Dedifferentiated amniotic fluid mesenchymal stem cell (primary cell): Measurements from ENCODE around the gene CCDC70.

Experiments used
- DNase-seq: peaks from one replicate; pipeline ENCODE4 v3.0.0-alpha.2; 2016; ENCODE audit errors: extremely low spot score

Gene CCDC70

DNA sequence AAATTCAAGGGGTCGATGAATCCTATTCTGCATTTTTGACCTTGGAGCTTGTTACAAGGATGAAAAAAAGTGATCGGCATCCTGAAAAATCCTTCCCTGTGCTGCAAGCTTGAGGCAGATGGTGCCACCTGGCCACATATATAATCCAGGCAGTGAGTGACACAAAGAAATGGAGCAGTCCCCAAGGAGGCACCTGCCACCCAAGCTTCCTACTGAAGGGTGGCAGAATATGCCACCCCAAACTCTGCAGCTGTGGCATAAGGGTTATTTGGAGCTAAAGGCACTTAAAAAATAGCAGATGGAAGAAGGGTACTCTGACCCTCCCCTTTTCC lies 32.2 kb upstream of the CCDC70 start:
- no peak for DNase-seq

DNA sequence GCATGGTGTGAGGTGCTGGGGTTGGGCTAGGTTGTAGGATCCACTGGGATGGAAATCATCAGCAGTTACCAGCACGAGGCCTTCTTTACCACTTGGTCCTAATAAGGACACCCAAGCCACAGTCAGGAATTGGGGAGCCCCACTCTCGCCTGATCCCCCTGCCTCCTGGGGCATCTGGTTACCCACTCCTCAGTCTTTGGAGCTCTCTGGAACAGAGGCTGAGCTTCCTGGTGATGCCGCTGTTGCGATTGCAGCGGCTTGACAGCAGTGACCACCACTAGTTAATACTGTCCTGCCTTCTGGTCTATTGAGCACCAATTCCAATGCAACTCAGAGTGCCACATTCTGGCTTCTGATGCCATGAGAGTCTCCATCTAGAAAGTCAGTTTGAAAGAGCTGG lies 30.2 kb upstream of the CCDC70 start:
- DNase-seq = no peak

DNA sequence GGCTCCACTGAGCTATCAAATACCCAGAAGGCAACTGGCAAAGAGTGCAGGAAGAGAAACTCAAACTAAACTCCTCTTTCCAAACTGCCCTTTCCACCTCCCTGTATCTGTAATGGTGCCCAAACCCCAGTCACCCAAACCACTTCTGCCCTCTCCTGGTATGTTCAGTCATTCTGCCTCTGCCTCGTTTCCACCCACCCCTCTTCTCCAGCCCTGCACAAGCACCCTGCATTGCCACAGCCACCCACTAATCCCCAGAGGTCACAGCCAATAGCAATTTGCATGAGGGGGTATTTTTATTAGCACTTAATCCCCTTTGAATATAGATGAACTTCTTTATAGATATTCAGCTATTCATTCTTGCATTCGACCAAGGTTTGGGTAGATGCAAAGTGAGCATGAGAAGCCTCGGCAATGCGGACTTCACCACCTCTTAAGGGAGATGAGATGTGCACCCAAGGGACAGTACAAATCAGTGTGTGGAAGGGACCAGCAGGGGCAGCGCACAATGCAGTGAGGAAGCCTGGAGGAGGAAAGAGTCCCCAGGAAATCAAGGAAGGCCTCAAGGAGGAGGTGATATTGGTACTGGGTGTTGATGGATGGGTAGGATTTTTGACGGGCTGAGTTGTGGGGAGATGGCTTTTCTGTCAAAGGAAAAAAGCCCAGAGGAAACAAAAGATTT lies 29.2 kb upstream of the CCDC70 start:
- DNase-seq = no peak

DNA sequence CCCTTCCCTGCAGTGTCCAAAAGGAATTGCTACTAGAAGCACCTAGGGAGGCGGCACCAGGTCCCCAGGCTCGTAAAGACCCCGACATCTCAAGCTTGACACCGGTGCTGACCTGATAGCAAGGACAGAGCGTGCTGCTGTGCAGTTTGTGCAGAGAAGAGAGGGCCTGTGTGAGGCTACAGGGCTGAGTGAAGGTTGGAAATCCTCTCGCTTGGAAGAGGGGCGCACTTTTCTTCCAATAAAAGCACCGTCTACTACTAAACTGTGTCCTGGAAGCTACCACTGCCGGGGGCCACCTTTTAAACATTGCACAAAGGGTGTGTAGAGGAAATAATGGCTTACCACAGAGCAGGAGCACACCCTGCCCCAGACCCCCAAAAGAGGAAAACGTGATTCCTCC lies 27.8 kb upstream of the CCDC70 start:
- DNase-seq = no peak

DNA sequence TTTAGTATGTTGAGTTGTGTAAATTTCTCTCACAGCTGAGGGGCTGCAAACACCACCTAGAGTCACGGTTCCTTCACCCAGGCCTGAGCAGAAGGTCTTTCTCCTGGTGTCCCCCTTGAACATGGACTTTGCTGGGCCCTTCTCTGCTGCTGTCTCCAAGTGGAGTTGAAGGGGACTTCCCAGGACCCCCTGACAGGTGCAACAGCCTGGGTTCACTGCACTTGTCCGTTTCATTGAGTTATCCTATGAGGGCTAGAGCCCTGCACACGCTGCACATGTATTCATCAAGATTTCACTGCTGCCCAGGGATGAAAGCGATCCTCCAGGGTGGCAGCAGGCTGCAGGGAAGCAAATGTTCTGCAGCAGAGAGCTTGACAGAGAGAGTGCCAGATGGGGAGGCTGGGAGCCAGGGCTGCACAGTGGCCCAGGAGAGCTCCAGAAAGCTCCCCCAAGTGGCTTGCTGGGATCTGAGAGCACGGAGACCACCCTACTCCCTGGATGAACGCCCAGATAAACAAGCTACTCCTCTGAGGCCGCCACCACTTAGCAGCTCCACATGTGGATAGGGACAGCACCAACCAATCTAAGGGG lies 27.1 kb upstream of the CCDC70 start:
- DNase-seq = no peak

DNA sequence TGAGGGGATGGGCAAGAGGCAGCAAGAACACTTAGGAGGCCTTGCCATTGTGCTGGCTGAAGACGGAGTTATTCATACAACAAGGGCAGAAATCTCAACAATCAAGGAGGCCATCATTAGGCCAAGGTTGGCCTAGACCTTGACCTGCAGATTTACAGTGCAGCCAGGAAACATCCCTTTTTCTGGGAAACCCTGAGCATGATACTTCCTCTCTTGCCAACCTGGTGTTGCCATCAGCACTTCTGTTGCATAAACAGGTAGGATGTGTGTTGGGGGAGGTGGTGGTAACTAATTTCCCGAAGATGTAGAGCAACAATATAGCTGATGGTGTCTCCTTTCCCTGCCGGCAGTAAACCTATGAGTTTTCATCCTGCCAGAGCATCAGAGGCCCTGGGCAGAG lies 24.8 kb upstream of the CCDC70 start:
- DNase-seq = no peak

DNA sequence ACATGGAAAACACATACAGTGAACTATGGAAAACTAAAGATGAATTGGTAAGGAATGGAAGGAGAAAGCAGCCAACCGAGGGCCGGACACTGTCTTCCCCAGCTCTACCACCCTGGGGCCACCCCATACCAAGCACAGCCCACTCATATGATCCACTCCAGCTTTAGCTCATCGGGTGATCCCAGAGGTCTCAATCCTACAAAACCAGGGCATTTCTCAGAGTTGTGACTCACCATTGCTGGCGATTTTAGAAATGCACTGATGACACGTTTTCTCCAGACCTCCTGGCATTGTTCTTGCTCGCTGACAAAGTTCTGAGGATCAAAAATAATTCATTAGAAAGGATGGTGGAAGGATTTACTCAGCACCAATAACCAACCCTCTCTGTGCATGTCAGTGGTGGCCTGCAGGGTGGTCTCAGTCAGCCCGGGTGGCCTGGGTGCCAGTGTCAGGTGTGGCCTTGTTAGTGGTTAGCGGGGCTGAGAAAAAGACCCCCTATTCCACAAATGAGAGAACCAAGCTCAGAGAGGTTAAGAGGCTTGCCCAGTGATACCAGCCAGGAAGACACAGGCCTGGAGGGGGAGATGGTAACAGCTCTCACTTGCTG lies 23.4 kb upstream of the CCDC70 start:
- DNase-seq = peak; percentile 31

DNA sequence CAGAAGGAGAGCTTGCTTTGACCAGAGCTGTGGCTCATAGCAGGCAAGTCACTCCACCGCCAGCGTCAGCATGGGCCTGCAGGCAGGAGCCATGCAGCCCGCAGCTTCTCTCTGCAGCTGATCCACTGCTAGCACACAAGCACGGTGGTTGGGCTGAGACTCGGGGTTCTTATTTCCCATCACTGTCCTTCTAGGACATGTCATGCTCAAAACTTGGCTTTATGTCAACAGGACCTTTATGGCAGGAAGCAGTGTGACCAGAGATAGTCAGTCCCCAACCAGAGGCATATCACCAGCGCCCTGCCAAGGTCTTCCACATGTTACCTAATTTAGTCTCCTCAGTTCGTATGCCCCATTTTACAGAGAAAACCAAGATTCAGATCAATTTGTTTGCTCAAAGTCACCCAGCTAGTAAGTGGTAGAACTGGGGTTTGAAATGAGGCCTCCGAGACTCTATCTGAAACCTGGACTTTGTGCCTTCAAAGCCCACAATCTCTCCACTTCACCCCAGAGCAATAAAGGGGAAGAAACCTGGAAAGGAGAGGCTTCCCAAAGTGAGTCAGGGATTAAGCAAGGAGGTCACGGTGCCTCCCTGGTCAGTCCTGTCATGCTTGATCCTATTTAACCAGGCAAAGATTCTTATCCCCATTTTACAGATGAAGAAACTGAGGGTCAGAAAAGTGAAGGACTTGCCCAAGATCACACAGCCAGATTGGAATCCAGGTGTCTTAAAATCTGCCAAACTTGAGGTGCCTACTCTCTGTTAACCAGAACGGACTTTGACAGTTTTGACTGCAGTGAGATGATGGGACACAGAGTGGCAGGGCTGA lies 21.8 kb upstream of the CCDC70 start:
- no peak for DNase-seq

DNA sequence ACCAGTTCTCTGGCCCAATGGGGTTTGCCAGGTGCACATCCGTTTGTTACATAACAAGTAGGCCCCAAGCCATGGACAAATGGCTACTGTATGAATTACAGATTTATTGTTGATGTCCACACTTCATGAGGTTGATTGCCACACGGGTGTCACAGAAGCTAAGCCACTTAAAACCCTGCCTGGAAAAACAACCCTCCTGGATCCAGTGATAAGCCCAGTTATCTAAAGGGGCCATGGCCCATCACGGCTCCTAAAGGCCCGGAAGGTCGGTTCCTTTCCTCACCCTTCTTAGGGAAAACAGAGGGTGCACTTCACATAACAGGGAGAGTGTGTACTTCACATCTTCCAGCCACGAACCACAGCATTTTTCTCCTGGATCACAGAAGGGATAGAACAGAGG lies 20.9 kb upstream of the CCDC70 start:
- DNase-seq = no peak

DNA sequence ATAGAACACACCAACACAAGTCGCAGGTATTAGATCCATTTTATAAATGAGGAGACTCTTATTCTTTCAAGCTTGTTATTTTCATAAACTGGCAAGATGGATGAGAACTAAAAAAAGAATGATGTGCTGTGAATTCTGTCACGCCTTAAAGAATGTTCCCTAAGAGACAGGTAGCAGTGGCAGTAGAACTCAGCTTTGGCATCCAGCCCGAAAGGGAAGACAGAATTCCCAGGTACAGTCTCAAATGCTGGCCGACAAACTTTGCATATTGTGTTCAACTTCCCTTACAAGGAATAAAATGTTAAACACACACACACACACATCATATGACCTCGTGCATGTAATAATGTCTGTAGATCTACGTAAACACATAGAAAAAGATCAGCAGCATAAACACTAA lies 20.0 kb upstream of the CCDC70 start:
- DNase-seq = no peak

DNA sequence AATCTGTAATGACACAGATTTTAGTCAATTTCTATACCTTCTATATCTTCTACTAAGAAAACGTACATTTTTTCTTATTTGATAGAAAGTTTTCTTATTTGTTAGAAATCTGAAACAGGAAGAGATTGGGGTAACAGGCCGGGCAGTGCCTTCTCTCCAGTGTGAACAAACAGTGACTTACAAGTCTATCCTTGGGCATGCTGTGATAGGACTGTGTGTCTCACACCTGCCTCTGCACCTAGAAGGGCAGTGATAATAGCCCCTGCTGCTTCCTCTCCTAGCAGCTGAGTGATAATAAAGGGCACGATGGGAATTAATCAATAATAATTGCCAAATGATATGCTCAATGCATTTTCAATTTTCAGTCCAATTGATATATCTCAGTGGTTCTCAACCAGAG lies 18.2 kb upstream of the CCDC70 start:
- DNase-seq = no peak

DNA sequence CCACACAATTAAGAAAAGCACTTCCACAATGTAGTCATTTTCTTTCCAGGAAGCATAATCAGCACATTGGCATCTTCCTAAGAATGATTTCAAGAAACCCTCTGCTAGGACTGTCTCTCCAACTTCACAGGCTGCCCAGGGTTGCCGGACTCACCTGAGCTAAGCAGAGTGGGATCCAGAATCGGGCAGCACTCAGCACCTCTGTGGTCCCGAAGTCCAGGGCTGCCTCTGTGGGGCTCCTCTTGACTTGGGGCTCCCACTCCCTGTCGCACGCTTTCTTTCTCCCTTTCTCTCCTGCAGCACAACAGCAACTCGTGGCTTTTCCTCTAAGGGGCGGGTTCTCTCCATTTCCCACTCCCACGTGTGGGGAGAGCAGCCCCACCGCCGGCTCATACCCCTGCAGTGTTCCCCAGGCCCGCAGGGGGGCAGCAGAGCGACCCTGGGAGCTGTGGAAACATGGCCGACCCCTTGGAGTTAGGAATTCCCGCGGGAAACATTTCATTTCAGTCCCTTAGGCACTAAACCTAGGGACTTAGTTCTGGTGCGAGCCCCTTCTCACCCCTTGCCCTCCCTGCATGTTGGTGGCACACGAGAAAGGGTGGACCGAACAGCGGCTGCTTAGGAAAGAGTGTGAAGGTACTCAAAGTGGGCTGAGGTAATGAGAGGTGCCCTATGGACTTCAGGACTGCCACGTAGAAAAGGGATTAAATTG lies 16.8 kb upstream of the CCDC70 start, which contains the start of gene TMEM272:
TMEM272 (minus strand) TSS at position 316 of the 712 bp plus-strand sequence. CDS start 6,647 bp downstream, outside the sequence.
- no peak for DNase-seq

DNA sequence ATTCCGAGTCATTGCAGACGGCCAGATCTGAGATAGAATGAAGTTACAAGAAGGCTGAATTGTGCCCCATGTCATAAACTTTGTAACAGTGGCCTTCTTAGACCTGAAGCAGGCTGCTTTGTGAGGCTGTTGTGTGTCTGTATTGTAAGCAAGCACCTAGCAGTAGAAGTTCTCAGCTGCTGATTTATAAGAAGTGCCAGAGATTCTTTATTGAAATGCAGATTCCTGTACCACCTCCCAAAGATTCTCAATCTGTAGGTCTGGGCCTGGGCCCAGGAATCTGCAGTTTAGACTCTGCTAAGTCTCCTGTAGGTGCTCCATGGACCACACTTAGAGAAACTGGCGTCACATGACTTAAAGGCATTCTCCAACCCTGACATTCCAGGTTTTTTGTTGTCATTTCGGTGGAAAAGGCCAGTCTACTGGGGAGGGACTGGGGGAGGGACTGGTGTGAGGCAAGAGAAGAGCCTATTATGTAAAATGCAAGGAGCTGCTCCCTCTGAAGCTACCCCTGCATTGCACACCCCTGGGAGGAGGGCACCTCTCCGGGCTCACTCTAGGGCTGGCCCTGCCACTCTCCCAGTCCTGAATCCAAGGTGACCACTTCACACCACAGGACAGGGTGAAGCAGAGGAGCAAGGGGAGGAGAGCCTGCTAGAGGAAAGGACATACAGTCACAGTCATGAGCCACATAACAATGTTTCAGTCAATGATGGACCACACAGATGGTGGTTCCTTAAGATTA lies 16.0 kb upstream of the CCDC70 start:
- no peak for DNase-seq

DNA sequence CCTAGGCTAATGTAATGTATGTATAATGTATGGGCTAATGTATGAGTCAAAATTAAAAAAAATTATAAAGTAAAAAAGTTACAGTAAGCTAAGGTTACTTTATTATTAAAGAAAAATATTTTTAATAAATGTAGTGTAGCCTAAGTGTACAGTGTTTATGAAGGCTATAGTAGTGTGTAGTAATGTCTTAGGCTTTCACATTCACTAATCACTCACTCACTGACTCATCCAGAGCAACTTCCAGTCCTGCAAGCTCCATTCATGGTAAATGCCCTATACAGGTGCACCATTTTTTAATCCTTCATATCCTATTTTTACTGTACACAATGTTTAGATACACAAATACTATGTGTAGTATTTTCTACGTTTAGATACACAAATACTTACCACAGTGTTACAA lies 15.0 kb upstream of the CCDC70 start:
- DNase-seq = no peak

DNA sequence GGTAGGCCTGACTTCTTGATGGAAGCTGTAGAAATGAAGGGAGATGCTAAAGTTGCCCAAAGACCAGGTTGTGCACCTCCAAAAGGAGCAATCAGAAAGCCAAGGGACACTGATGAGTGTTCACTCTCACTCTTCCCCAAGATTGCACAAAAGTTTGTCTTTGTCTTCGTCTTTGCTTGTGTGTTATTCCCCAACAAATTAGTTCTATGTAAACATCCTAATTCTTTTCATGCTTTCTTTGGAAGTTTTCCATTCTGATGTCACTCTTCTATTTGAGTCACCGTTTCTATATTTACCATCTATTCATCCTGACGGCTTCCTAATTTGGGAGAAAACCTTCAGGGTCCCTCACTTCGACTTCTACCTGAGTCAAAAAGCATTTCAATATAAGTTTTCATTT lies 13.1 kb upstream of the CCDC70 start:
- DNase-seq = peak; percentile 50

DNA sequence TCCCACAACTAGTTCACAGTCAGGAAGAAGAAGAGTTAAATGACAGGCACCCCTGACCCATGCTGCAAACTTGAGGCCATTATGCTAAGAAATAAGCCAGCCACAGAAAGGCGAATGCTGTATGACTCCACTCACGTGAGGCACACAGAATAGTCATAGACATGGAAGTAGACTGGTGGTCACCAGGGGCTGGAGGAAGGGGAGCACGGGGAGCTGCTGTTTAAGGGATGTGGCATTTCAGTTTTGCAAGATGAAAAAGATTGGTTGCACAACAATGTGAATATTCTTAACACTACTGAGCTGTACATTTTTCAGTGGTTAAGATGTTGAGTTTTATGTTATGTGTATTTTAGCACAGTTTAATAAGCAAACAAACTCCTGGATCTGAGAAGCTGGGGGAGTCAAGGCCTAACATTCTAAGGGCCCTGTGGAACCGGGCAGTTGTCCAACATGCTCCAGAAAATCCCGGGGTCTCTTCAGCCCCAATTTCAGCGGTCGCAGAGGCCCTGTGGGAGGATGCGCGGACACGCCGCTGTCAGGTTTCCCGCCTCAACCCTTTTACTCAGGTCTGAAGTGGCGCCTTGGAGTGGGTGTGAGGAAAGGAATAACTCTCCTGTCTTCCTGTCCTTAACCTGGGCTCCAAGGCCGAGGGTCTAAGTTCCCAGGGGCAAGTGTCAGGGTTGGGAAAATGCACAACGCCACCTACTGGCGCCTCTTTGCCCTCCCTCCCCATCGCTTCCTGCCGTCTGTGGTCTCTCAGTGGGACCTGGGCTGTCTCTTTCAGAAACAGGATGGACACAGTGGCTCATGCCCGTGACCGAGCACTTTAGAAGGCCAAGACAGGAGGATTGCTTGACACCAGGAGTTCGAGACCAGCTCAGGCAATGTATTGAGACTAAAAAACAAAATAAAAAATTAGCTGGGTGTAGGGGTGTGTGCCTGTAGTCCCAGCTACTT lies 12.3 kb upstream of the CCDC70 start:
- DNase-seq = no peak

DNA sequence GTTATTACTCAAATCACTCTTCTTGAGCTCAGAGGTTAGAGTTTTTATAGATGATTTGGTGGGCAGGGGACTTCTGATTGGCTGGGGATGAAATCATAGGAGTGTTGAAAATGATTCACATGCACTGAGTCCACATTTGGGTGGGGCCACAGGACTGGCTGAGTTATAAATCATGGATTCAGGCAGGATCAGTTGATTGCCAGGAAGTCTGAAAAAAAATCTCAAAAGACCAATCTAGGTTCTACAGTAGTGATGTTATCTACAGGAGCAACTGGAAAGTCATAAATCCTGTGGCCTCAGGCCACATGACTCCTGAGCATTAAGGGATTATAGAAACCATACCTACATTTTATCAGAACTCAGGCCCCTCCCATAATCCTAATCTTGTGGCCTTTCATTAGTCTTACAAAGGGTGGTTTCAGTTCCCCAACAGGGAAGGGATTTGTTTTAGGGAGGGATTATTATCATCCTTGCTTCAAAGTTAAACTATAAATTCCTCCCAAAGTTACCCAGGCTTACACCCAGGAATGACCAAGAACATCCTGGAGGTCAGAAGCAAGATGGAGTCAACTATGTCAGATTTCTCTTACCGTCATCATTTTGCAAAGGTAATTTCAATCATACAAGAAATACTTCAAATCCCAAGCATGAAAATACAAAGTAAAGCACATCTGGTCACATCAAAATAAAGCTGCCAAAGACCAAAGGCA lies 5.6 kb upstream of the CCDC70 start:
- DNase-seq = no peak

DNA sequence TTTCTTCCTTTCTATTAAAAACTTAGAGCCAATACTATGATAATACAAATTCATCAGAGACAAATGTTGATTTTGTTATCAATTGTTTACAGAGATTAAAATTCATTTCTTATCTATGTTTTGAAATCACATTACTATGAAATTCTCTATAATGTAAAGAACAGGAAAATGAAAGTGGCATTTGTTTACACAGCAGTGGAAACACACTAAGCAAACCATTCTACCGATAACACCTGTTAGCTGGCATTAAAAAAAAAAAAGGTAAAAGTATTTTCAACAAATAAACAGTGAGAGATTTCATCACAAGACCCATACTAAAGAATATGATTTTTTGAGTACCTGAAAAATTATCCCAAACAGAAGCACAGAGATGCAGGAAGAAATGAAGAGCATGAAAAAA lies 4.8 kb upstream of the CCDC70 start:
- no peak for DNase-seq

DNA sequence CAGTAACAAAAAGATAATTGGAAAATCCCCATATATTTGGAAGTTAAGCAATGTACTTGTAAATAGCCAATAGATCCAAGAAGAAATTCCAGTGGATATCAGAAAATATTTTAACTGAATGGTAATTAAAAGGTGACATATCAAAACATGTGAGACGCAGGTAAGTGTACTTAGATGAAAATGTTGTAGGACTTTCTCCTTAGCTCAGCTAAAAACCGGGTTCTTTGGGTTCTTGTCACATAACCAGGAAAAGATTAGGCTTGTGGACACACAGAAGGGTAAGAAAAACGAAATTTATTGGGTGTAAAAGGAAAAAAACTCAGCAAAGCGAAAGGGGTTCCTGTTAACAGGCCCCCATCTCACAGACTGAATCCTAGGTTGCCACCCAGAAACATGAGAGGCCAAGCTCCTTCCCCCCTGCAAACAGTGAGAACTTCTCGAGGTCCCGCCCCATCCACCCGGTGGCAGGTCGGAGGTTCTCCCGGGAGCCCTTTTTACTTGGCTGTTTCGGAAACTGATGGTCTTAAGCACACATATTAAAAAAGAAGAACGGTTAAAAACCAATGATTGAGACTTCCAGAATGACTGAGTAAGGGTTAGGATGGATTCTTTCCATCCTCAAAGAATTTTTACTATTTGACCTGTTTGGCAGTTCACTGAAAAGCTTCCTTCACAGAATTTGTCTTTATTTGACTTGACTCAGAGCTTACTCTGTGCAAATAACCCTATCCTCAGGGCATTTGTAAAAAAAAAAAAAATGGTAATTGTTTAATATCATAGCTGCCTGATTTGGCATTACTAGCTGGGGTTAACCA lies 3.1 kb upstream of the CCDC70 start:
- DNase-seq = no peak
